GM21390 (cell line): ENCODE measurements around the gene ANAPC1.
"Not testable (repeated sequence)": the region's sequence is repeated elsewhere in the genome, so short reads cannot be mapped to it uniquely, and the experiment has no call there.

ENCODE experiments used
- ATAC-seq: cut with Tn5 transposase; IDR thresholded peaks from one replicate; pipeline ENCODE4 v1.9.1; 2021; ENCODE audit not compliant: unreplicated experiment

The ANAPC1 gene

DNA sequence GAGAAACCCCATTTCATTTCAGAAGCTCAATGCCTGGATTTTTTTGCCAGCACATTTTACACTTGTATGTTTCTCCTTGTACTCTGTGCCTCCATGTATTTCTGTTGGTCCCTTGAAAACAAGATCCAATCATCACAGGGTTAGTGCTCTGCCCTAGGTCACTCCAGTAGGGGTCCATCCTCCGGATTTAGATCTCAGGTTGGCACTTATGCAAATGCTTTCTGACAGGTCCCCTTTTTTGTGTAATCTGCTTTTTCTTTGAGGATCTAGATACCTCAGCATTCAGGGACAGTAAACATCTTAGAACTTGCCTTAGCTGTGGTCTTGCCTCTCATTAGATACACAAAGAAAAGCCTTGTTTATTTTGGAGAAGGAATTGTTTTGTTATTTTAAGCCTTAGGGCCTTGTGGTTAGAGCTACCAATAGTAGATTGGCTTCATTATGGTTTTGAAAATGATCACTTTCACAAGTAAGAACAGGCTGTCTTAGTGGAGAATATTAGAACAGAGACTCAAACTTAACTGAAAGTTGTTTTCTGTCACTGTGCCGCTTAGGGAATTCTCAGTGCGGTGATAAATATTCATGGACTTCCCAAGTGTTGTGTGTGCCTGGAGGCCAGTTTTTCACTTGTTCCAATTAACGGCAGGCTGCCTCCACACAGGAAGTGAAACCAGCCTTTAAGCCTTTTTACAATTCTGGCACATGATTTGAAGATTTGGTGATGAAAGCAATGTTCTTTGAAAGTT is 22.2 kb upstream of the ANAPC1 start:
- ATAC-seq, result peak; percentile 69

DNA sequence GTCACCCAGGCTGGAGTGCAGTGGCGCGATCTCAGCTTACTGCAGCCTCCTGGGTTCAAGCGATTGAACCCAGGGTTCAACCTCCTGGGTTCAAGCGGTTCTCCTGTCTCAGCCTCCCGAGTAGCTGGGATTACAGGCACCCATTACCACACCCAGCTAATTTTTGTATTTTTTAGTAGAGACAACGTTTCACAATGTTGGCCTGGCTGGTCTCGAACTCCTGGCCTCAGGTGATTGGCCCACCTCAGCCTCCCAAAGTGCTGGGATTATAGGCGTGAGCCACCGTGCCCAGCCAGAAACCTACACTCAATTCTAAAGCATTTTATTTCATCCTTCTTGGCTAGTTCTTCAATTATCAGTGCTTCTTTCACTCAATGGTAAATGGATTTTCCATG is 21.5 kb upstream of the ANAPC1 start:
- ATAC-seq, result not testable (repeated sequence)

DNA sequence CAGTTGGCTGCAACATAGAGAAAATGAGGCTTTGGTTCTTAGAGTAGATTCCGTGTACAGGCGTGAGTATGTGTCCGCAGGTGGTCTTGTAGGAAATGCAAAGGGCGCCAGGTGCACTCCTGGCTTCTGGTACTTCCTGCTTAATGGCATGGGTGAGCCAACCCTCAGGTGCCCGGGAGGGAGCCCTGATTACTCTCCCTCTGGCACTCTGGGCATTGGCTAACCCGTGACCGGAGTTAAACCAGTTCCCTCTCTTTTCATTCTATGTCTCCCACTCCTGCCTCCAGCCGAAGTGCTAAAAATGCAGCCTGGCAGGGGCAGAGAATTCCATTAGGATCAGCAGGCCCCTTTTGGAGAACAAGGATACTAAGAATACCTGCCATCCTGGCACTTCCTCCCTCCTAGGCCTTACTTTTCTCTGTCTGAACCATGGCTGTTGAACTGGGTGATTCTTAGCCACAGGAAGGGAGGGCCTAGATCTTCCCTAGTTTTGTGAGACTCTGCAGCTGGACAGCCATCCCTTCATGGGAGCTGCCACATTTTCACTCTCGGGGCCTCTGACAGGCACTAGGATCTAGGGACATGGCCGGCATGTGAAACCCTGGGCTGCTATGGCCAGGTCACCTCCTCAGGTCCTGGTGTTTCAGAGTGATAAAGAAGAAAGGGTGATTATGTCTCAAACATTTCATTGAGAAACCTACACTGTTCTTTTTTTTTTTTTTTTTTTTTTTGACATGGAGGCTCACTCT is 20.9 kb upstream of the ANAPC1 start:
- ATAC-seq, result no peak

DNA sequence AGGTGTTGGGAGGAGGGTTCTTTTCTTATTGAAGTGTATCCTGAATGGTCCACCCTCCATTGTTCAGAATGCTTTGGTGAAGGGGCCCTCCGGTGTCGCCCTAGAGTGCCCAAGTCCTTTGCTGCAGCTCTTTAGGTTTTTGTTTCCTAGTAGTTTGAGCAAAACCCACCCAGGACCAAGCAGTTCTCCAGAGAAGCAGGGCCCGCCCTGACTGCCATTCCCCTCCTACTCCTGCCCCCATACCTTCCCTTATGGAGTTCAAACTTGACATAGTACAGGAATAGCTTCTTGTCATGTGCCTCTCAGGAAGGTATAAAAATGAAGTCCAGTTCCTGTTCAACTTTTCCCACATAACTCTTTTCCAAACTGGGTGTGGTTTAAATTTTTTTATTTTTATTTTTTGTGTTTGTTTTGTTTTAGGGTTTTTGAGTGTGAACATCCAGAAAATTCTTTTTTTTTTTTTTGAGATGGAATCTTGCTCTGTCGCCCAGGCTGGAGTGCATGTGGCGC is 20.0 kb upstream of the ANAPC1 start:
- ATAC-seq, result no peak

DNA sequence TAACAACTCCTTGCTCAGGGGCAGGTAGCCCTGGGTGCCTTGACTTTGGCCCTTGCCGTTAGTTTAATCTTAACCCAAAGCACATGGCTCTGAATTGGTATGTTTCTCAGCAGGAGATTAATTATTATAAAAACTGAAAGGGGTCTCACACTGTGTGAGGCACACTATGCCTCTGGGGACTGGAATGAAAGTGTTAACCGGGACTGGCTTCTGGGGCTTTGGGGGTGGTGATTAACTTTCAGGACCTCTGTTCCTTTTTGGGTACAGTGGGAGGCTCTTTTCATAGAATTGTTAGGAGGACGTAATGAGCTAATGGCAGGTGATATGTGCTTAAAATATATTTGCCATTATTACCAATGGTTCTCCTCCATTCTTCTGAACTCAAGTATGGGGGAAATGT is 19.5 kb upstream of the ANAPC1 start:
- no peak for ATAC-seq

DNA sequence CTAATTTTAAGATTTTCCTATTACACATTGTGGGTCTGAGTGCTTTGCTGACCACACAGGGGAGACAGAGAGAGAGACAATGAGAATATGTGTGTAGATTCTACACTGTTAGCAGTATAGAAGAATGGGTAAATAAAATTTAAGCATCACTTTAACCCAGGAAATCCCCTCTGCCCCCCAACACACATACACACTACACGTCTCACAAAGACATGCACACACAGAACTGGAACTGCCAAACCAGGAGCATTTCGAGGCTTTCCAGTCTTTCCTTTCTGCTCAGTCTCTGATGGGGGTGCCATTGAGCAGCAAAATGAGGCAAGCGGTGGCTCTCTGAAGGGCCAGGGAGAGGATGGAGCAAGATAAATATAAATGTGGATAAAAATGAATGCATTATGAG is 16.9 kb upstream of the ANAPC1 start:
- ATAC-seq, result no peak

DNA sequence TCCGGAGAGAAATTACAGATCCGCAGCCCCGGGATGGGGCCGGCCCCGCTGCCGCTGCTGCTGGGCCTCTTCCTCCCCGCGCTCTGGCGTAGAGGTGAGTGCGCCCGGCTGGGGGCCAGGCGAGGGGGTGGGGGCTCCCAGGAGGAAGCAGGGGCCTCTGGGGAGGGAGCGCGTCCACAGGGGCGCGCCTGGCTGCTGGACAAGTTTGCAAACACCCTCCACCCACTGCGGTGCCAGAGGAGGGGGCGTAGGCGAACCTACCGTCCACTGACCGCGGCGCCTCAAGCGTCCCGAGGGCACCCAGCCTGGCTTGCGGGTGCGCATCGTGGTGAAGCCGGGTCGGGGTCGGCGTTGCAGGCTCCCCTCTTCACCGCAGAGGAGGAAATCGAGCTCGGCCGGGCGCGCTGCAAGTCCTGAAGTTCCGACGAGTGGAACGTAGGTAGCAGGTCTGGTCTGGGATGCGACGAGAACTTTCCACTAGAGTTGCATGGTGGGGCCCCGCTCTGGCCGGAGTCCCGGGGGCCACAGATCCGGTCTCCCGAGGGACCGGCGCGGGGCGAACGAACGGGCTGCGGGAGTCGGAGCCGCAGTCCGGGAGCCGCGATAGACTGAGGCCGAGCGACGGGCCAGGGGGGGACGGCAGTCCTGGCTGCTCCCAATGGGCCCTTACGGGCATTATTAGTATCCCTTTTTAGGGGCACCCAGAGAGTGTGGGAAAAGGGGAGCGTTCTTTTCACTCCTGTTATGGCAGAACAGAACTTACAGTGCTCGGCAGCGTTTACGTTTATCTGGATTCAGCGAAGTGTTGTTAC is 14.9 kb upstream of the ANAPC1 start:
- no peak for ATAC-seq

DNA sequence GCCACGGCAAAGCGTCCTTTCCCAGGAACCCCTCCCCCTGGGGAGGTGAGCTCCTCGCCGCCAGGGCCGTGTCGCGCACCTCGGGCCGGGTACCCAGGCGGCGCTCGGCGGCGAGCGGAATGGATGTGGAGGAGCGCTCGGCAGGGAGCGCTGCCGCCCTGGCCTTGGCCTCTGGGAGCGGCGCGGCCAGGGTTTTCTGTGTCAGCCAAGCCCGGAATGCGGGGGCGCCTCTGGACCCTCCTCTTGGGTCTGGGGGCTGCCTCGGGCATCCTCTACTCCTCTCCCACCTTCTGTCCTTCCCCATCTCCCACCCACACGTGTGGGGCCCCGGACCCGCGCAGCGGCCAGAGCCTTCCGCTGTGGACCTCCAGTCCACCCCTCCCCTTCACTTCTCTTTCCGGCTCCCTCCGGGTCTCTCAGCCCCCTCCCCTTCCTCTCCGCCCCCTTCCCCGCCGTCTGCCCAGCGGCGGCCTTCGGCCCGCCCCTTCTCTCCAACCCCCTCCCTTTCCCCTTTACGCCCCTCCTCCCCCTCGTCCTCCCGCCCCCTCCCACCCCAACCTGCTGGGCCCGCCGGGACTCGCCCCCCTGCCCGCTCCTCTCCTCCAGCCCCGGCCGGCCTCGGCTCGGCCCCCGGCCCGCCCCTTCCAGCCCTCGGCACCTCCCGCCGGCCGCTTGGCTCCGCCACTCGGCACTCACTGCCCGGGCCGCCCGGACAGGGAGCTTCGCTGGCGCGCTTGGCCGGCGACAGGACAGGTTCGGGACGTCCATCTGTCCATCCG is 14.1 kb upstream of the ANAPC1 start, which contains the start of gene MERTK:
MERTK (plus strand) TSS at position 684 of the 779 bp plus-strand sequence. CDS start 129 bp downstream, outside the sequence.
- ATAC-seq, result peak; percentile 67

DNA sequence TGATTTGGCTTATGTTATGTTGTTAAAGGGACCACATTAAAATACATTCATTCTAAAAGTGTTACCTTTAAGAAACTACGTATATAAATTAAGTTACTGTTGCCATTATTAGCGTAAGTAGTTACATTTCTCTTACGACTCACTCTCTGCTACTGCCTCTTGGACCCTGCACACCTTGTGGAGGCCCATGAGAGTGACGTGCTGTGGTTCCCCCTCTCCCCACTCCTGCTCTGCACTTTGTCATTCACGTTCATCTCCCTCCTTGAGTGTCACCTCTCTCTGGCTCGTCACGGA is 13.6 kb upstream of the ANAPC1 start:
- ATAC-seq, result no peak

DNA sequence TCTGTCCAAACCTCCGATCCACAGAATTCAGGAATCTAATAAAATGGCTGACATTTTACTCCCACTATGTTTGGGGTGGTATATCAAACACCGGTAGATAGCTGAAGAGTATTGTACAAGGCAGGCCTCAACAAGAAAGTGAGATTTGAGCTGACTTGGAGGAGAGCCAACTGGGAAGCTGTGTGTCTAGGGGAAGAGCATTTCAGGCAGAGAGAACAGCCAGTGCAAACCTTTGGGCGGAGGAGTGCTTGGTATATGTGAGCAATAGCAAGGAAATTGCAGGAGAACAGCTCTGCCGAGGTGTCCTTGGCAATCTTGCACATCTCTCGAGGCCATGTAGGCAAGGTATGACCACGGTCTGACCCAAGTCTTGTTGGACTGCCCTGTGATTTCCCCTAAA is 12.6 kb upstream of the ANAPC1 start:
- no peak for ATAC-seq

DNA sequence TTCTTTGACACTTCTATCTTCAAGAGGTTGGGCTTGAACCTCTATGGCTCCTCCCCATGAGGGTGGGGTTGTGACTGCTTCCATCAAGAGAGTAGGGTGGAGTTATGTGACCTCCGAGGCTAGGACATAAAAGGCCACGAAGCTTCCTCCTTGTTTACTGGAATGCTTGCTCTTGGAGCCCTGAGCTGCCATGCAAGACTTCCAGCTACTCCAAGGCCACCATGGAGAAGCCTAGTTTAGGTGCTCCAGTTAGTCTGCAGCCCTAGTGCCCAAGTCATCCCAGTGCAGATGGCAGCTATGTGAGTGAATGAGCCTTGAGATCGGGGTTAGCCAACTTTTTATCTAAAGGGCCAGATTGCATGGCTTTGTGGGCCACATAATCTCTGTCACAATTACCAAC is 12.0 kb upstream of the ANAPC1 start:
- no peak for ATAC-seq

DNA sequence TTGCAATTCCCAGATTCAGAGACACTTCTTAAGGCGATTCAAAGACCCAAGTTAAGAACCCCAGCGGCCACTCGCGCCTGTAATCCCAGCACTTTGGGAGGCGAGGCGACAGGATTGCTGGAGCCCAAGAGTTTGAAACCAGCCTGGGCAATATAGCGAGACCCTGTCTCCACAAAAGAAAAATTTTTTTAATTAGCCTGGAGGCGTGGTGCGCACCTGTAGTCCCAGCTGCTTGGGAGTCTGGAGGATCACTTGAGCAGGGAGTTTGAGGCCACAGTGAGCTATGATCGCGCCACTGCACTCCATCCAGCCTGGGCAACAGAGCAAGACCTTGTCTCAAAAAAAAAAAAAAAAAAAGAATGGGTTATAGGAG is 585 bp upstream of the ANAPC1 start:
- ATAC-seq, result peak; percentile 10

DNA sequence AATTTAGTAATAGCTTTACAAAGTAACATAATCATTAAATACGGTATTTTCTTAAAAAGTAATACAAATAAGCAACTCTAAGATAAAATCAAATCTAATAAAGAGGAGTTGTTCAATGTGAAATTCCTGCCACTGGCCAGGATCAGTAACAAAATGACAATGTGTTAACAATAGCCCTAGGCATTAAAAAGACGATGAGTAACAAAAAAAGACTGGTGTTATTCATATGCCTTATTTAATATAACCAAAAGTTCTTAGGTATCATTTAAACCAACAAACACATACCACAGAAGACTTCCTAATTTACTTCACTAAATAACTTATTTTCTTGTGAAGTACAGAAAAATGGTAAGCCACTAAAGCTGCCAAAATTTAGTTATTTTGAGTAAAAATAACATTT is 11.2 kb downstream of the ANAPC1 start:
- not testable (repeated sequence) for ATAC-seq

DNA sequence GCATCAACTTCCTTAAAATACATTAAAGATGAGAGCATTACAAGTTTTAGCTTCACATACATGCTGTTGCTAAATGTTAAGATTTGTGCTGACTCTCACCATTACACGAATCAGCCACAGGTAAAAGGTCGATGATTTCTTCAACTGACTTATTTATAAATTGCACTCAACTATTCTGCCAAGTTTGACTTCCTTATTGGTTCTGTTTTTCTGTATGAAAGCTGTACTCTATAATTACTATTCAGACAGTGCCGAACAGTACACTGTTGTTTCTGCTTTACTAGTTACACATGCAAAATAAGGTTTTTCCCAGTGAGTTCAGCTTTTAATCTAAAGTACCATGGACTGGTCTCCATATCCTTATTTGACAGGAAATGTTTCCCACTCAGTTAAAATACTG is 18.9 kb downstream of the ANAPC1 start:
- ATAC-seq, result not testable (repeated sequence)

DNA sequence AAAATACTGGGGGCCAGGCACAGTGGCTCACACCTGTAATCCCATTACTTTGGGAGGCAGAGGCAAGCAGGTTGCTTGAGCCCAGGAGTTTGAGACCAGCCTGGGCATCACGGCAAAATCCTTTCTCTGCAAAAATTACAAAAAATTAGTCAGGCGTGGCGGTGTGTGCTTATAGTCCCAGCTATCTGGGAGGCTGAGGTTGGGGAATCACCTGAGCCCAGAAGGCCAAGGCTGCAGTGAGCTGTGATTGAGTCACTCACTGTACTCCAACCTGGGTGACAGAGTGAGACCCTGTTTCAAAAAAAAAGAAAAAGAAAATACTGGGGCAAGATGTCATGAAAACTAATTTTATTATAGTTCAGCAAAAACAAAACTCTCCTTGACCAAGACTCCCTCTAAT is 24.0 kb downstream of the ANAPC1 start:
- ATAC-seq, result not testable (repeated sequence)

DNA sequence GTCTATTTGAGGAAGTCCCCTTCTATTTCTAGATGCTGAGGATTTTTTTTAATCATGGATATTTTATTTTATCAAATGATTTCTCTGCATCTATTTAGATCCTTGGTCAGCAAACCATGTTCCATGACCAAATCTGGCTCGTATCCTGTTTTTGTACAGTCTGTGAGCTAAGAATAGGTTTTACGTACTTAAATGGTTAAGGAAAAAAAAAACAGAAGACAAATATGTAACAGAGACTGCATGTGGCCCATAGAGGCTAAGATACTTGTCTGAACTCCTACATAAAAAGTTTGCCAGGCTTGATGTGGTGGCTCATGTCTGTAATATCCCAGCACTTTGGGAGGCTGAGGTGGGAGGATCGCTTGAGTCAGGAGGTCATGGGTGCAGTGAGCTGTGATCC is 31.4 kb downstream of the ANAPC1 start:
- ATAC-seq, result not testable (repeated sequence)

DNA sequence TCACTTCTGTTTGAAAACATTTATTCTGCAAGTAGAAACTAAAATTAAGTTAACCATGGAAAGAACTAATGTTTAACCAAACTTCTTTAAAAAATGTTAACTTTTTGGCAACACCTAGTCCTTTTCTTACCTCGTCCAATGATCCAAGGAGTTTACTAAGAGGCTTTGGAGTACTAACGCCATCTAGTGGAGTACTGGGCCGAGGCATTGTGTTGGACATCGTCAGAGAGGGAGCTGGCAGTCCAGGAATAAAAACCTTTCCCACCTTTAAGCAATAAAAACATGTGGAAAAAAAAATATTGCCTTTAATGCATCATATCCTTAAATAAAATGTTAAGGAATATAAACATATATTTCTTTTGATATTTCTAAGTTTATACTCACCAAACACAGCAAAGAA is 33.3 kb downstream of the ANAPC1 start:
- not testable (repeated sequence) for ATAC-seq

DNA sequence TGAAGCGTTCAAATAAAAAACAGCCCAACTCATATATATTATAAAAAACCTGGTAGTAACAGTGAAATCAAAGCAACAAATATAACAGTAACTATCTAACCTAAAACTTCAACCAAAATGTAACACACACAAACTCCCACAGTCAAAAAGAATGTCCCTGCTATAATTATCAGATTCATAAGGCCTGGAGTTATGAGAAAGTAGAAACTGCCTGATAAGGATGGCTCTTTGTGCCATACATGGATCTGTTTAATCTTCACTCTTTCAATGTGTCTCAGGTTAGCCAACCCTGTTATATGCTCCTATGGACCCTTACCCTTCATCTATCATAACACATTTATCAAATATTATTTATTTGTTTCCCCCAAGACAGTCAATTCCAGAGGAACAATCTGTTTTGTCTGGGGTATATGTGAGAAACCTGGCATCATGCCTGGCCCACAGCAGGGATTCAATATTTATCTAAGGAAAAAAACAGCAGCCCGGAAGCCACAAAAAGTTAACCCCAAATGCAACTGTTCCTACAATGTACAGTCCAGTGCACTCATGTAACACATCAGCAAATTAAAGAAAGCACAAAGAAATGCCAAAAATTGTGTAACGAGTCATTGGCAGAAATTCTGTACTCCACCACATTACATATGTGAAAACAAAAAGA is 44.2 kb downstream of the ANAPC1 start:
- not testable (repeated sequence) for ATAC-seq

DNA sequence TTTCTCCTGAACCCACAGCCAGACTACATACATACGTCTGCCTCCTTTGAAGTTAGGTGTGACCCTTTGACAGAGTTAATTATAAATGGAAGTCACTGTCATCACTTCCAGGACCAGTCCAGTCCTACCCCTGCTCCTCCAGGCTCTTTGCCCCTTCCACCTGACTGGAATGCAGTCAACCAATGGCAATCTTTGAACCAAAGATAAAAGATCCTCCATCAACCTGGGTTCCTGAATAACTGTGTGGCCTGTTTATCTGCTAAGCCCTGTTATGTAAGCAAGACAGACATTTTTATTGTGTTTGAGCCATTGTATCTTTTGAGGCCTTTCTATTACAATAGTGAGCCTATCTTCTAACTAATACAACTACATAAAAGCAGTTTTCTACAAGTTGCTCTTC is 45.0 kb downstream of the ANAPC1 start:
- not testable (repeated sequence) for ATAC-seq

DNA sequence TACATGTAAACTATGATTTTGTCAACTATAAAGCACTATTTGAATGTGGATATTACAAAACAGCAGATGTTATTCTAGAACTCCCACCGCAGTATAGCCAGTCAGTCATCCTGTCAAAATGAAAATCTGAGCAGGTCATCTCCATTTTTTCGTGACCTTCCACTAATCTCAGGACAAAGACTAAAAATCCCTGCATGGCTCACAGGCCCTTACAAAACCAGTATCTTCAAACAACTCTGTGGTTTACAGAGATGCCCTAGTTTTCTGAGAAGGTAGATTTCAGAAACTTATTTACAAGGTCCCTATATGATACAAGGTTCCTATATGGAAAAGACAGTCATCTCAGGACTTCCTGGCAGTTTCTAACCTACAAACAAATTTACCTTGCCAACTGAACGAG is 49.8 kb downstream of the ANAPC1 start:
- not testable (repeated sequence) for ATAC-seq
